H1 (cell line): ENCODE data around the gene ANO2. TPM values are rescaled to one million over a fixed set of nuclear protein-coding genes. Genes with fewer than 3 reads are reported as not detected.

Experiments used
- CTCF ChIA-PET: fragments of 300-600 bp; sonication (Branson Sonifier 250); formaldehyde crosslinking; loops from one replicate; lab custom pipeline; 2021; ENCODE audit not compliant: partially characterized antibody; lab: Charles Lee
- POLR2A ChIA-PET: fragments of 300-600 bp; sonication (Branson Sonifier 250); formaldehyde crosslinking; loops from one replicate; lab custom pipeline; 2021; ENCODE audit warnings: inconsistent platforms; ENCODE audit not compliant: partially characterized antibody; lab: Charles Lee
- DNase-seq, 2 experiments: peaks; one replicate each; pipeline versions ENCODE4 v3.0.0 to v3.0.0-alpha.2; 2010 to 2022; ENCODE audit warnings: low spot score in 2 of 2, low read depth in 1 of 2, mixed read lengths in 1 of 2
- FAIRE-seq: peaks from 2 replicates; lab custom pipeline; 2011; peaks lifted over from hg19 to GRCh38; lab: Jason Lieb, UNC
- H2AFZ ChIP-seq: 2 replicates; pipeline ENCODE4 v1.8.1; 2012; ENCODE audit warnings: low read length, inconsistent platforms
- H2AK5ac ChIP-seq: 2 replicates; pipeline ENCODE4 v1.6.1; 2013; ENCODE audit warnings: low read depth, low read length
- H2BK120ac ChIP-seq: replicated peaks from 2 replicates; pipeline ENCODE3; 2013; ENCODE audit warnings: low read depth, low read length, inconsistent platforms
- H2BK12ac ChIP-seq: 2 replicates; pipeline ENCODE4 v1.6.1; 2013; ENCODE audit warnings: low read depth, low read length
- H2BK15ac ChIP-seq: 2 replicates; pipeline ENCODE4 v1.6.1; 2013; ENCODE audit warnings: low read length
- H2BK20ac ChIP-seq: 2 replicates; pipeline ENCODE4 v1.6.1; 2013; ENCODE audit warnings: low read length
- H2BK5ac ChIP-seq: 2 replicates; pipeline ENCODE4 v1.6.1; 2013; ENCODE audit warnings: low read depth, low read length
- H3K14ac ChIP-seq: 2 replicates; pipeline ENCODE4 v1.6.1; 2013; ENCODE audit warnings: inconsistent platforms; ENCODE audit not compliant: insufficient read length
- H3K18ac ChIP-seq: 2 replicates; pipeline ENCODE4 v1.6.1; 2013; ENCODE audit warnings: low read length; ENCODE audit errors: extremely low read depth
- H3K23ac ChIP-seq: 2 replicates; pipeline ENCODE4 v1.6.1; 2013; ENCODE audit warnings: inconsistent platforms; ENCODE audit not compliant: insufficient read length
- H3K23me2 ChIP-seq: 2 replicates; pipeline ENCODE4 v1.6.1; 2013; ENCODE audit warnings: low read depth, low read length
- H3K27ac ChIP-seq: 2 replicates; pipeline ENCODE4 v1.6.1; 2011; ENCODE audit warnings: low read depth, low read length, inconsistent platforms
- H3K27me3 ChIP-seq, 4 experiments: replicated peaks in 1 of 4; 1 replicate in 1 of 4; 2 replicates in 3 of 4; pipeline versions ENCODE4 v1.6.1 to v1.8.1; 2011 to 2013; ENCODE audit warnings: low read length in 3 of 4, mild to moderate bottlenecking in 3 of 4, inconsistent platforms in 2 of 4, mixed read lengths in 2 of 4, moderate library complexity in 1 of 4; ENCODE audit not compliant: control insufficient read depth in 3 of 4, insufficient read depth in 3 of 4; ENCODE audit errors: extremely low read depth in 1 of 4
- H3K36me3 ChIP-seq, 4 experiments: 2 replicates each; pipeline versions ENCODE4 v1.6.1 to v1.8.1; 2011 to 2013; ENCODE audit warnings: mild to moderate bottlenecking in 4 of 4, low read length in 3 of 4, moderate library complexity in 2 of 4, control low read depth in 1 of 4, inconsistent platforms in 1 of 4; ENCODE audit not compliant: insufficient read depth in 4 of 4, control insufficient read depth in 2 of 4
- H3K4ac ChIP-seq: replicated peaks from 2 replicates; pipeline ENCODE3; 2013; ENCODE audit warnings: low read length, low read depth, mixed read lengths, inconsistent platforms; ENCODE audit not compliant: insufficient read length
- H3K4me1 ChIP-seq, 4 experiments: replicated peaks in 1 of 4; 1 replicate in 1 of 4; 2 replicates in 3 of 4; pipeline versions ENCODE4 v1.6.1 to v1.8.1; 2011 to 2013; ENCODE audit warnings: low read length in 3 of 4, inconsistent platforms in 2 of 4, mixed read lengths in 1 of 4; ENCODE audit not compliant: insufficient read depth in 4 of 4, control insufficient read depth in 3 of 4
- H3K4me2 ChIP-seq, 2 experiments: 2 replicates each; pipeline versions ENCODE4 v1.6.1 to v1.8.1; 2011 to 2013; ENCODE audit warnings: low read depth in 2 of 2, low read length in 2 of 2, control low read depth in 1 of 2, inconsistent platforms in 1 of 2, mild to moderate bottlenecking in 1 of 2; ENCODE audit not compliant: insufficient read depth in 1 of 2
- H3K4me3 ChIP-seq, 4 experiments: fragments of 200-600, 300-600 bp in 1 of 4; sonication (generic), shearing (Covaris generic), sonication (Bioruptor Twin) in 1 of 4; 2 replicates each; pipeline versions ENCODE4 v1.5.1 to v1.8.1; 2011 to 2016; ENCODE audit warnings: low read length in 4 of 4, low read depth in 3 of 4, control low read depth in 2 of 4, inconsistent platforms in 2 of 4, mild to moderate bottlenecking in 2 of 4, mixed read lengths in 1 of 4, moderate library complexity in 1 of 4; ENCODE audit not compliant: insufficient read depth in 2 of 4; ENCODE audit errors: extremely low read depth in 1 of 4
- H3K56ac ChIP-seq: replicated peaks from 2 replicates; pipeline ENCODE3; 2013; ENCODE audit warnings: low read depth, mild to moderate bottlenecking, mixed read lengths, low read length, inconsistent platforms; ENCODE audit not compliant: insufficient read length
- H3K79me1 ChIP-seq: 2 replicates; pipeline ENCODE4 v1.6.1; 2013; ENCODE audit warnings: low read depth, low read length, control low read depth
- H3K79me2 ChIP-seq, 2 experiments: 2 replicates each; pipeline versions ENCODE4 v1.6.1 to v1.8.1; 2012 to 2013; ENCODE audit warnings: low read length in 2 of 2, mild to moderate bottlenecking in 2 of 2, inconsistent platforms in 1 of 2; ENCODE audit not compliant: insufficient read depth in 2 of 2, control insufficient read depth in 1 of 2
- H3K9ac ChIP-seq, 4 experiments: replicated peaks in 1 of 4; 1 replicate in 1 of 4; 2 replicates in 3 of 4; pipeline versions ENCODE4 v1.6.1 to v1.8.1; 2011 to 2013; ENCODE audit warnings: low read depth in 3 of 4, low read length in 3 of 4, control low read depth in 2 of 4, mild to moderate bottlenecking in 2 of 4, moderate library complexity in 2 of 4, inconsistent platforms in 1 of 4; ENCODE audit errors: extremely low read depth in 1 of 4
- H3K9me3 ChIP-seq, 2 experiments: 2 replicates each; pipeline versions ENCODE4 v1.6.1 to v1.8.1; 2012 to 2013; ENCODE audit warnings: mild to moderate bottlenecking in 2 of 2, moderate library complexity in 2 of 2, control low read depth in 1 of 2, inconsistent platforms in 1 of 2, low read depth in 1 of 2, low read length in 1 of 2, mixed read lengths in 1 of 2; ENCODE audit not compliant: insufficient read depth in 2 of 2
- H4K20me1 ChIP-seq, 2 experiments: replicated peaks in 1 of 2; 2 replicates each; pipeline versions ENCODE3 to v1.8.1; 2011 to 2013; ENCODE audit warnings: inconsistent platforms in 2 of 2, low read length in 2 of 2, mild to moderate bottlenecking in 1 of 2; ENCODE audit not compliant: insufficient read depth in 2 of 2, control insufficient read depth in 1 of 2
- H4K5ac ChIP-seq: 2 replicates; pipeline ENCODE4 v1.6.1; 2013; ENCODE audit warnings: low read length, low read depth, mixed read lengths, inconsistent platforms; ENCODE audit not compliant: insufficient read length
- H4K8ac ChIP-seq: 2 replicates; pipeline ENCODE4 v1.8.0; 2013; ENCODE audit warnings: mild to moderate bottlenecking, moderate library complexity, low read length, inconsistent platforms; ENCODE audit not compliant: insufficient read depth; ENCODE audit errors: extremely low read depth
- H4K91ac ChIP-seq: replicated peaks from 2 replicates; pipeline ENCODE3; 2013; ENCODE audit warnings: low read length, mixed read lengths, inconsistent platforms; ENCODE audit not compliant: insufficient read length
- ASH2L ChIP-seq: fragments of 200-600, 300-600 bp; sonication (generic); IDR thresholded peaks from one replicate; pipeline ENCODE4 v1.7.1; 2017; ENCODE audit warnings: low read length
- CBX8 ChIP-seq: fragments of 300-800, 300-1000 bp; sonication (generic); IDR thresholded peaks from 2 replicates; pipeline ENCODE4 v1.7.1; 2016; ENCODE audit warnings: low read depth, low read length, borderline replicate concordance
- CHD2 ChIP-seq: IDR thresholded peaks from 2 replicates; pipeline ENCODE4 v1.6.1; 2012; ENCODE audit warnings: low read length, improper control_type of control experiment
- CTCF ChIP-seq, 3 experiments: IDR thresholded peaks; 1 replicate in 2 of 3; 2 replicates in 1 of 3; pipeline versions ENCODE4 v1.5.1 to v1.6.1; 2011; ENCODE audit warnings: low read length in 3 of 3, mild to moderate bottlenecking in 3 of 3, inconsistent platforms in 2 of 3, low read depth in 1 of 3, moderate library complexity in 1 of 3; ENCODE audit not compliant: insufficient read depth in 1 of 3; ENCODE audit errors: control extremely low read depth in 1 of 3
- HDAC2 ChIP-seq, 2 experiments: fragments of 300-600 bp in 1 of 2; sonication (generic) in 1 of 2; IDR thresholded peaks; 2 replicates each; pipeline ENCODE4 v1.6.1; 2011 to 2012; ENCODE audit warnings: low read depth in 2 of 2, low read length in 2 of 2, mild to moderate bottlenecking in 2 of 2, moderate library complexity in 2 of 2, borderline replicate concordance in 1 of 2, inconsistent platforms in 1 of 2
- KDM4A ChIP-seq: IDR thresholded peaks from one replicate; pipeline ENCODE4 v1.7.1; 2012; ENCODE audit warnings: low read depth, mild to moderate bottlenecking, moderate library complexity, low read length, inconsistent platforms; ENCODE audit not compliant: severe bottlenecking
- POLR2AphosphoS5 ChIP-seq: IDR thresholded peaks from 2 replicates; pipeline ENCODE4 v1.6.1; 2011; ENCODE audit warnings: low read depth, low read length
- RAD21 ChIP-seq, 2 experiments: IDR thresholded peaks in 1 of 2; conservative IDR thresholded peaks in 1 of 2; 2 replicates each; pipeline ENCODE4 v1.6.1; 2011; ENCODE audit warnings: low read depth in 2 of 2, low read length in 2 of 2, improper control_type of control experiment in 1 of 2, inconsistent platforms in 1 of 2, mild to moderate bottlenecking in 1 of 2, moderate library complexity in 1 of 2
- SRF ChIP-seq: IDR thresholded peaks from 2 replicates; pipeline ENCODE4 v1.6.1; 2011; ENCODE audit warnings: mild to moderate bottlenecking, low read depth, low read length, moderate library complexity
- WGBS, 2 experiments: shearing (Covaris generic) in 1 of 2; methylation state at CpG; one replicate each; pipeline versions ENCODE4 v1.1.6 to v1.1.7; 2013 to 2015; ENCODE audit warnings: low lambda C conversion rate in 2 of 2, mixed read lengths in 2 of 2, inconsistent platforms in 1 of 2, low coverage in 1 of 2, missing lambda C conversion rate in 1 of 2; ENCODE audit not compliant: insufficient replicate concordance in 2 of 2, insufficient coverage in 1 of 2, insufficient read length in 1 of 2; ENCODE audit errors: extremely low coverage in 1 of 2, missing lambda C conversion rate in 1 of 2; 5-methylcytosine and 5-hydroxymethylcytosine counted together
- polyA plus RNA-seq, 7 experiments: library from polyadenylated mRNA; depleted of rRNA in 3 of 7; stranded (reverse) in 5 of 7; unstranded in 2 of 7; fragments of >200 nt in 5 of 7; fragments of 200-250 nt in 2 of 7; gene quantifications; 1 replicate in 5 of 7; 2 replicates in 1 of 7; 4 replicates in 1 of 7; pipeline versions ENCODE4 v1.2.1 to v1.2.3, GENCODE V29; 2011 to 2013; ENCODE audit warnings: missing spikeins in 2 of 7, mixed read lengths in 2 of 7
- total RNA-seq: library from RNA; stranded (reverse); fragmentation: NEBNext Ultra II Directional; extraction: Animal tissue kit (Norgen Biotek cat#: 25700); gene quantifications from 2 replicates; pipeline ENCODE4 v1.2.1, GENCODE V29; 2021
- TF ChIP-seq, protein P1 (sequence below): IDR thresholded peaks from 2 replicates; pipeline ENCODE4 v1.6.1; 2011; ENCODE audit warnings: low read length, improper control_type of control experiment

ANO2 gene
- total and polyA plus RNA-seq, 2 of the 8 experiments (the other 6 are each of a cell fraction or from before 2014, with no cell fraction given) = 1.9 to 5.5 TPM

DNA sequence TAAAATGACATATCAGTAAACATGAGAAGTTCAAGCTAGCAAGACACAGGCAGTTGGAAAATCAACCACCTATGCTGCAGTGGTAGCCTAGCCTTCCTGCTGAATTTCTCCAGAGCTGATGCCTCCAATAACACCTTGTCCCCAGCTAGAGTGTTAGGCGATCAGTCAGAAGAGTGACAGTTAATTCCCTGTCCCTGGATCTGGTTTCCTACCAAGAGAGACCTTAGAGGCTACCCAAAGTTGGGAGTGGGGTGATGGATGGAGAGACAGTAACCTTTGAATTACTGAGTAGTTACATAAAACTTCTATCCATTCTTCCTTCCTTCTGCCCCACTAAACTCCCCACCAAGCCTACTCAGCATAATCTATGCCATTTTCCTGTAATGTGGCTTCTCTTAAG, 1.9 kb upstream of the ANO2 start:
- H4K8ac ChIP-seq = no peak overlapping the region
- peaks cover 0 to 5% (median 2%) of the 10 kb centered on the region in 4 experiments; a peak in 4 of 7 replicates for H3K4me1 ChIP-seq
- peaks cover 2% of the 10 kb centered on the region for H3K23me2 ChIP-seq
- CTCF ChIA-PET = interaction anchor here (0.9 kb wide), 1 partner anchor 92 kb away, joined by 3 read pairs; no protein-coding TSS in a partner anchor
- H3K79me1 ChIP-seq = no peaks in the 10 kb centered on the region
- no peak overlapping the region for H3K9ac ChIP-seq
- WGBS, 2 experiments = 83% methylated on average over 1 of the region's 1 CpG; no CpG with 5 or more reads in 1 of the 2 experiments
- POLR2A ChIA-PET = interaction anchor here (1.4 kb wide), 1 partner anchor 14 kb away, joined by 3 read pairs; no protein-coding TSS in a partner anchor
- H2BK12ac ChIP-seq = no peak overlapping the region
- no peak overlapping the region for H3K4ac ChIP-seq
- H3K23ac ChIP-seq = no peak overlapping the region
- no peaks in the 10 kb centered on the region for H3K9me3 ChIP-seq
- no peak overlapping the region for H3K4me3 ChIP-seq
- H3K14ac ChIP-seq = no peak overlapping the region
- no peaks in the 10 kb centered on the region for H3K79me2 ChIP-seq
- H2AFZ ChIP-seq = no peak overlapping the region
- H3K36me3 ChIP-seq = no peaks in the 10 kb centered on the region
- no peak overlapping the region for H4K5ac ChIP-seq
- H3K56ac ChIP-seq = no peak overlapping the region
- H2BK120ac ChIP-seq = no peak overlapping the region
- H4K20me1 ChIP-seq = no peaks in the 10 kb centered on the region
- no peak overlapping the region for H2BK5ac ChIP-seq
- no peak for DNase-seq
- H3K27me3 ChIP-seq = peaks cover 4 to 23% (median 10%) of the 10 kb centered on the region in 4 experiments; a peak in 5 of 7 replicates
- H4K91ac ChIP-seq = no peak overlapping the region
- H2BK20ac ChIP-seq = no peak overlapping the region
- H3K18ac ChIP-seq = no peak overlapping the region
- FAIRE-seq = no peak
- no peak overlapping the region for H3K4me2 ChIP-seq
- no peak overlapping the region for H2AK5ac ChIP-seq
- H3K27ac ChIP-seq = no peak overlapping the region
- no peak overlapping the region for H2BK15ac ChIP-seq
- TF ChIP-seq ASH2L (no peak), RAD21 (IDR thresholded peaks at IDR 0.05 in 1 of 2, conservative IDR thresholded peaks at IDR 0.05 in 1 of 2; ENCODE audit: low read depth in 2 of 2, low read length in 2 of 2) (no peak), HDAC2 (IDR thresholded peaks at IDR 0.05; ENCODE audit: borderline replicate concordance in 1 of 2, low read depth in 2 of 2, low read length in 2 of 2) (no peak), CBX8 (no peak), SRF (no peak), CHD2 (no peak), CTCF (IDR thresholded peaks at IDR 0.05; ENCODE audit: control extremely low read depth in 1 of 3, insufficient read depth in 1 of 3, low read depth in 1 of 3, low read length in 3 of 3) (no peak), POLR2AphosphoS5 (no peak), KDM4A (no peak)
- TF ChIP-seq, protein P1, sequence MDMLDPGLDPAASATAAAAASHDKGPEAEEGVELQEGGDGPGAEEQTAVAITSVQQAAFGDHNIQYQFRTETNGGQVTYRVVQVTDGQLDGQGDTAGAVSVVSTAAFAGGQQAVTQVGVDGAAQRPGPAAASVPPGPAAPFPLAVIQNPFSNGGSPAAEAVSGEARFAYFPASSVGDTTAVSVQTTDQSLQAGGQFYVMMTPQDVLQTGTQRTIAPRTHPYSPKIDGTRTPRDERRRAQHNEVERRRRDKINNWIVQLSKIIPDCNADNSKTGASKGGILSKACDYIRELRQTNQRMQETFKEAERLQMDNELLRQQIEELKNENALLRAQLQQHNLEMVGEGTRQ = no peak
